Endothelial cell of coronary artery (primary cell): Measurements from ENCODE around the gene ARFIP1. TPM values are rescaled to one million over a fixed set of nuclear protein-coding genes. Genes with fewer than 3 reads are reported as not detected.

Experiments used
- total RNA-seq: library from RNA; depleted of rRNA; stranded (reverse); fragments of >200 nt; gene quantifications from 2 replicates; pipeline ENCODE4 v1.2.3, GENCODE V29; 2014

The ARFIP1 gene, protein sequence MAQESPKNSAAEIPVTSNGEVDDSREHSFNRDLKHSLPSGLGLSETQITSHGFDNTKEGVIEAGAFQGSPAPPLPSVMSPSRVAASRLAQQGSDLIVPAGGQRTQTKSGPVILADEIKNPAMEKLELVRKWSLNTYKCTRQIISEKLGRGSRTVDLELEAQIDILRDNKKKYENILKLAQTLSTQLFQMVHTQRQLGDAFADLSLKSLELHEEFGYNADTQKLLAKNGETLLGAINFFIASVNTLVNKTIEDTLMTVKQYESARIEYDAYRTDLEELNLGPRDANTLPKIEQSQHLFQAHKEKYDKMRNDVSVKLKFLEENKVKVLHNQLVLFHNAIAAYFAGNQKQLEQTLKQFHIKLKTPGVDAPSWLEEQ
- total RNA-seq: 31.5 and 35.2 TPM in 2 replicates

DNA sequence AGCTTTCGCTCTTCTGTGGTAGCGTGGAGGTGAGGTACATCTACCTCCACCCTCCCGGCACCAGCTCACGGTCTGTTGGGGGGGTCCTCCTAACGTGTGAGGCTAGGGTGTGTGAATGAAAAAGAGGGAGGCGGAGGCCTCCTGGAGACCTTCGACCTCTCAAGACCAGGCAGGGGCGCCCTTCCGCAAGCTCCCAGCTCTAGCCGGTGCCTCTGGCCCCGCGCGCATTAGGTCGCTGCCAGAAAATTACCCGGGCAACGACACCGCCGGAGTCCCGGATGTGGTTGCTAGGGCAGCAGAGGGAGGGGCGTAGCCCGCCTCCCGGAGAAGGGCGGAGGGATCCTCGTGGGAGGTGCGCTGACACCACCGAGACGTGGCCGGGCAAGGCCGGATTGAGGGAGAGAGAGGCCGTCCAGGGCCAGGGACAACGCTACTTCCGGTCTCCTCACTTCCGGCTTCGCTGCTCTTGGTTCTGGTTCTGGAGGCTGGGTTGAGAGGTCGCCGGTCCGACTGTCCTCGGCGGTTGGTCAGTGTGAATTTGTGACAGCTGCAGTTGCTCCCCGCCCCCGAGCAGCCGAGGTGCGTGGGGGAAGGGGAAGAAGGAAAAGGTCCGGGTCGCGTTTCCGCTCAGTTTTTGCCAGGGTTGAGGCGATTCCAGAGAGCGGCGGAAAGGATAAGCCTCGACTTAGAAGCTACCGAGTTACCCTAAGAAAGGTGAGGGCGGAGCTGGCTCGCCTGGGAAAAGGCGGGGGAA lies at the start of gene ARFIP1, which contains the start of gene TIGD4:
ARFIP1 (plus strand) TSS at position 442 of the 754 bp plus-strand sequence. CDS start 49,680 bp downstream, outside the sequence.
TIGD4 (minus strand) TSS at position 218 of the 754 bp plus-strand sequence. CDS start 8,726 bp downstream, outside the sequence.

GRCh38 chr4:152935631-152936445 lies 156.1 kb downstream of the ARFIP1 start, which contains the start of gene FHDC1:
Gene FHDC1 (plus strand): TSS chr4:152936323. CDS start chr4:152943058, 6,735 bp downstream.

Other genes with a start within 250 kb of the ARFIP1 start
- 63.1 and 95.1 TPM in 2 replicates for gene FBXW7, start 243.9 kb upstream of the ARFIP1 start, total RNA-seq
- gene TMEM154, start 100.0 kb upstream of the ARFIP1 start, total RNA-seq: 2.3 and 3.9 TPM in 2 replicates
- gene TIGD4, start 224 bp upstream of the ARFIP1 start, total RNA-seq: 0.27 and 0.28 TPM in 2 replicates
- gene FHDC1, start 156.4 kb downstream of the ARFIP1 start, total RNA-seq: under 0.01 and 0.19 TPM in 2 replicates